Activated T-cell treated with anti-CD3 and anti-CD28 coated beads, Interleukin-2, amount 50 U/mL, for 72 hours (primary cell): Measurements from ENCODE around the gene SUGP2. TPM values are rescaled to one million over a fixed set of nuclear protein-coding genes. Genes with fewer than 3 reads are reported as not detected.

Experiments used
- ATAC-seq, 2 donors: fragments of 150-1000 bp; cut with Tn5 transposase; replicated peaks in 1 of 2; 2 replicates each; pipeline ENCODE4 v1.10.0; 2021; ENCODE audit warnings: moderate library complexity in 2 of 2, mild to moderate bottlenecking in 1 of 2
- DNase-seq, 2 donors: peaks; one replicate each; pipeline ENCODE4 v3.0.0; 2021 to 2022; ENCODE audit warnings: mixed read lengths in 1 of 2
- H3K27ac Mint-ChIP-seq: one replicate; pipeline ENCODE4 v1.8.0; 2022; ENCODE audit warnings: mild to moderate bottlenecking, moderate library complexity, mixed read lengths
- H3K27me3 Mint-ChIP-seq: one replicate; pipeline ENCODE4 v1.8.0; 2022; ENCODE audit warnings: low read depth, mixed read lengths
- H3K36me3 Mint-ChIP-seq, 2 donors: one replicate each; pipeline ENCODE4 v1.8.0; 2022; ENCODE audit warnings: mixed read lengths in 2 of 2, mild to moderate bottlenecking in 1 of 2; ENCODE audit not compliant: insufficient read depth in 2 of 2
- H3K4me1 Mint-ChIP-seq: one replicate; pipeline ENCODE4 v1.8.0; 2022; ENCODE audit warnings: low read depth, mixed read lengths
- H3K4me3 Mint-ChIP-seq, 2 donors: one replicate each; pipeline ENCODE4 v1.8.0; 2022; ENCODE audit warnings: mild to moderate bottlenecking in 2 of 2, mixed read lengths in 2 of 2, moderate library complexity in 2 of 2
- H3K9me3 Mint-ChIP-seq, 2 donors: one replicate each; pipeline ENCODE4 v1.8.0; 2022; ENCODE audit warnings: mixed read lengths in 2 of 2
- total RNA-seq, 2 donors: library from RNA; stranded (reverse); gene quantifications; one replicate each; pipeline ENCODE4 v1.2.3, GENCODE V29; 2022

SUGP2 gene
- total RNA-seq, 2 donors from 2014 or later, result 106 to 122 TPM

DNA sequence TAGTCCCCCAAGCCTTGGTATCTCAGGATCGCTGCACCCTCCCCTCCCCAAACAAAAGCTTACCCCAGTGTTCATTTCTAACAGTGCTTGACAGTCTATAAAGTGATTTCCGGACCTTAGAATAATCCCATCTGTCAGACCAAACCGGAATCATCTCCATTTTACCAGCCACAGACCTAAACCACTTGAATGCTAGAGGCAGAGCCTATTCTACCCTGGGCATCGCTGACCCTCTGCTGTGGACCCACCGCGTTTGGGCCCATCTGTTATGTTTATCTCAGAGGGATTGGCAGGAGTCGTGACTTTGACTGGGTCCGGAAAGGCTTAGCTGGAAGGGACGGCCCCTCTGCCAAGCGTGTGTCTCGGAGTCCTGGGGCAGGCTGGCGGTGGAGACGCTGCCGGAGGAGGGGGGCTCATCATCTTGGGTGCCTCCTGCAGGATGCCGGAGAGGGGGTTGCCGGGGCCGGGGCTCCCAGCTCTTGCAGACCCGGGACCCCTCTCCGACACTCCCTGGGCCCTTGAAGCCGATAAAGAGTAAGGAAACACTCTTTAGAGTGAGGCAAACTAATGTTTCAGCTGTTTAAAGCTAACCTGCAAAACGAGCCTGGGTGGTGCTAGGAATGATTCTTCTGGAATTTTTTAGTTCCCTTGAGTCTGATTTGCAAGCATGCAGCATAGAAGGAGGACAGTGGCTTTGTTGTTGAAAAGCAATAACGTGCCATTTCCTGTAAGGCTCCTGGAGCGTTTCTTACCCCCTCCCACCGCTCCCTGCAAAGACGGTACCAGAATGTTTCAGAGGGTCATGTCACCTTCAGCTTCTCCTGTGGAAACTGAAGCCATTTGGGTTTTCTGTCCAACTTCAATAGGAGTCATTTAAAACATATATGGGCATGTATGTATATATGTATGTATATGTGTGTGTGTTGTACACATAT lies 31.8 kb upstream of the SUGP2 start:
- peak overlapping the region; percentile 83 to 95 for H3K4me3 Mint-ChIP-seq
- no peak for ATAC-seq
- H3K36me3 Mint-ChIP-seq, result no peaks in the 10 kb centered on the region
- no peaks in the 10 kb centered on the region for H3K27me3 Mint-ChIP-seq
- no peaks in the 10 kb centered on the region for H3K9me3 Mint-ChIP-seq
- H3K27ac Mint-ChIP-seq, result peak overlapping the region; percentile 14
- H3K4me1 Mint-ChIP-seq, result peaks cover 39% of the 10 kb centered on the region
- peak; percentile 37 to 43 for DNase-seq

DNA sequence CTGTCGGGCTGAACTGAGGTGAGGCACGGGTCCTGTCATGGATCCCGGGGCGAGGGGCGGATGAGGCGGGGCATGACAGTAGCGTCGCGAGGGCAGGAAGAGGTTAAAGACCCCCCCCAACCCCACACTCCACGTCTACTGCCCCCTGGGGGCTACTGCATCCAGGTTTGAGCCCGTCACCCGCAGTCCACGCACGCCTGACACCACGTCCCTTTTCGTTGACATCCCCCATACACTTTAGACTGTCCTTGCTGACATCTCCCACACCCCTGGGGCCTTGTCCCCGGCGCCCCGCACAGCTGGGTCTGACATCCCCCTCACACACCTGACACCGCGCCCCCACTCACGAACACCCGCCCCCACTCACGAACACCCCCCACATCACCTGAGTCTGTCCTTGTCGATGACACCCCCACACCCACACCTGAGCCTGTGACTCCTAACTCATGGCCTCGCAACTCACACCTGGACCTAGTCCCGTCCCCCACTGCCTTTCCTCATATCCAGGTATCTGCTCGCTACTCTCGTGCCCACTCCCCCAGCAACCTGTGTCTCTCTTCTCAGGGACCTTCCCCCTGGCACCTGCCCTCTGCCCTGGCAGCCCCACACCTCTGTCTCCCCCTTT lies 30.9 kb upstream of the SUGP2 start:
- Mint-ChIP-seq H3K9me3 (no peaks in the 10 kb centered on the region), H3K4me1 (peaks cover 39% of the 10 kb centered on the region)
- peak in 1 of 2 donors; percentile 36 for ATAC-seq

DNA sequence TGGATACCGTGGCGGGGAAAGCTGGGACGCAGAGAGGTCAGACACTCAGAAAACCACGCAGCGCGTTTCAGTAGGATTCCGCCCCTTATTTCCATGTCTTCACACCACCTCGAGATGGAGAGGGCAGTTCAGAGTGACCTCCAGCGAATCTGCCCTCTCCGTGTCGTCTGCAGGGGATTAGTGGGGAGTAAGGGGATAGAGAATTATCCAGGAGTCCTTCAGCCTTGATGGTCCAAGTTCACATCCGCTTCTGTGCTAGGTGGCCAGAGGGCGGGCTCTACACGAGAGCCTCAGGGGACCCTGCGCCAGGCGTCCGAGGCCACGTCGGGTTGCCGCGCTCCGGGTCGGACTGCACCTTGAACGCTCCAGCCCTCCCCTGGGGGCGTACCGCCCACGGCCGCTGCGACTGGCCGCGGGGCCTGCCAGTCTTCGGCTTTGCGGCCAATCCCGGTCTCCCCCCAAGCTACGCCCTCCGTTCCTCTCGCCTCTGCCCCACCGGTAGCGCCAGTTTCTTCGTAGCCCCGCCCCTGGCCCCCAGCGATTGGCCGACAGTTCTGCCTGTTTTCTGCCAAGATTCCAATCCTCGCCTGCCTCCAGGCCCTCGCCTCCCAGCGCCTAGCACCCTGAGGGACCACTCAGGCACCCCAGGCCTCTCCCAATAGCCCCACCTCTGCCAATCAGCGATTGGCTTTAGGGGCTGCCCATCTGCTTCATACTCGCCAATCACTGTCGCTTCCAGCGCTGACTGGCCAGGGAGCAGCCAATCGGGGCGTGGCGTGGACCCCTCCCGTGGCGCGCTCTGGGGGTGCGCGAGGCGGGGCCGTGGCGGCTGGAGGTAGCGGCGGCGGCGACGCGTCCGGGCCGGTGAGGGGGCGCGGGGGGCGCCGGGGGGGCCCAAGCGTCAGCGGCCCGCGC lies 30.1 kb upstream of the SUGP2 start, which contains the start of gene SLC25A42:
Gene SLC25A42 (plus strand): TSS at position 812 of the 915 bp plus-strand sequence. CDS start 32,131 bp downstream, outside the sequence.
- Mint-ChIP-seq H3K27ac (peak within 1 kb of the TSS; percentile 40), H3K27me3 (no peaks in the 10 kb centered on the region), H3K36me3 (no peaks in the 10 kb centered on the region), H3K4me1 (peaks cover 39% of the 10 kb centered on the region), H3K4me3 (peak within 1 kb of the TSS; percentile 83 to 95), H3K9me3 (no peaks in the 10 kb centered on the region)
- ATAC-seq, result peak; percentile 95 to 96
- peak; percentile 99 for DNase-seq

More for the DNA sequence above, 30.9 kb upstream of the SUGP2 start:
- peak overlapping the region; percentile 83 to 95 for H3K4me3 Mint-ChIP-seq
- peak overlapping the region; percentile 14 for H3K27ac Mint-ChIP-seq
- DNase-seq, result peak in 1 of 2 donors; percentile 8
- no peaks in the 10 kb centered on the region for H3K27me3 Mint-ChIP-seq
- no peaks in the 10 kb centered on the region for H3K36me3 Mint-ChIP-seq

DNA sequence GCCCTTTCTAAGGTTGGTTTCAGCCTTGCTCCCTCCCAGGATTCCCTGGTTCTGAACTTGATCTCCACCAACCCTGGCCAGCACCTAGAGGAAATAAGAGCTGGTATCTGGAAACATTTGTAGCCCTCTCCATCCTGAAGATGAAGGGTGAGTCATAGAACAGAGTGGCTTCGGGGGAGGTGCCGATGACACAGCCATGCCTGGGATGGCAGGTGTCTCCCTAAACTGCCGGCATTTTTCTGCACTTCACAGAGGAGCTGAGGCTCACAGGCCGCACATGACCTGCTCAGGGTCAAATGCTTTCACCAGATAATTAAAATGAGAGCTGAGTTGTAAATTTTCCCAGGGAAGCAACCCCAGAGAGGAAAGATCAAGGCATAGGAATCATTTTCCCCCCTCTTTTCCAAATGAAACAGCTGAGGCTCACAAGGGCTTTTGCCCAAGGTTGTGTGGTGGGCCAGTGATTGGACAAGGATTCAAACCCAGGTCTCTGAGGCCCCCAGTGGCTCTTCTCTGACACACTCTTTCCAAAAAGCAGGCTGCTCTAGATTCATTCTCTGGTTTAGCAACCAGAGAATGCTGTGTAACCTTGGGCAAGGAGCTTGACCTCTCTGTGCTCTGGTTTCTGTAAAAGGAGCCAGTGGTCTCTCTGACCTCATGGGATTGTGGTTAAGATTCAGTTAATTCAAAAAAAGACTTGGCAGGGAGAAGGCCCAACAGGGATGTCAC lies 29.3 kb upstream of the SUGP2 start:
- DNase-seq, result peak; percentile 9 to 13
- Mint-ChIP-seq H3K27ac (no peak overlapping the region), H3K4me3 (peak overlapping the region; percentile 83 to 95), H3K9me3 (no peaks in the 10 kb centered on the region), H3K36me3 (peaks cover 0 to 1% of the 10 kb centered on the region in 2 donors), H3K27me3 (no peaks in the 10 kb centered on the region), H3K4me1 (peaks cover 39% of the 10 kb centered on the region)
- no peak for ATAC-seq

DNA sequence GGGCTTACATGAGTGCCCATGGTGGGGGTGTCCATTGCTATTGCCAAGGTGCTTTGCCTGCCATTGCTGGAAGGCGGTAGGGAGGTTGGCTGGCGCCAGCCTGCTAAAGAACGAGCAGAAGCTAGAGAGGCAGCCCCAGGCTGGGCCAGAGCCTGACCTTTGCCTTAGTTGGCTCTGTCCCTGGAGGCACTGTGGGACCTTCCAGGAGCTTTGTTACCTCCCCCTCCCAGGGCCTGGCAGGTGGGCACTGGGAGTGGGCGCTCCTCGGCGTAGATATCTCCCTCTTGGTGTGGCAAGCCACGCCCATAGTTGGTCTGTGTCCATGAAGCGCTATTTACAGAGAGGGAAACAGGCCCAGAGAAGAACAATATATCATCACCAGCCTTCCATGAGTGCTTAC lies 28.2 kb upstream of the SUGP2 start:
- no peaks in the 10 kb centered on the region for H3K27me3 Mint-ChIP-seq
- H3K4me1 Mint-ChIP-seq, result peaks cover 31% of the 10 kb centered on the region
- no peak overlapping the region for H3K27ac Mint-ChIP-seq
- DNase-seq (no peak), ATAC-seq (no peak)
- peaks cover 0 to 1% of the 10 kb centered on the region in 2 donors for H3K36me3 Mint-ChIP-seq
- H3K9me3 Mint-ChIP-seq, result no peaks in the 10 kb centered on the region
- H3K4me3 Mint-ChIP-seq, result no peak overlapping the region

DNA sequence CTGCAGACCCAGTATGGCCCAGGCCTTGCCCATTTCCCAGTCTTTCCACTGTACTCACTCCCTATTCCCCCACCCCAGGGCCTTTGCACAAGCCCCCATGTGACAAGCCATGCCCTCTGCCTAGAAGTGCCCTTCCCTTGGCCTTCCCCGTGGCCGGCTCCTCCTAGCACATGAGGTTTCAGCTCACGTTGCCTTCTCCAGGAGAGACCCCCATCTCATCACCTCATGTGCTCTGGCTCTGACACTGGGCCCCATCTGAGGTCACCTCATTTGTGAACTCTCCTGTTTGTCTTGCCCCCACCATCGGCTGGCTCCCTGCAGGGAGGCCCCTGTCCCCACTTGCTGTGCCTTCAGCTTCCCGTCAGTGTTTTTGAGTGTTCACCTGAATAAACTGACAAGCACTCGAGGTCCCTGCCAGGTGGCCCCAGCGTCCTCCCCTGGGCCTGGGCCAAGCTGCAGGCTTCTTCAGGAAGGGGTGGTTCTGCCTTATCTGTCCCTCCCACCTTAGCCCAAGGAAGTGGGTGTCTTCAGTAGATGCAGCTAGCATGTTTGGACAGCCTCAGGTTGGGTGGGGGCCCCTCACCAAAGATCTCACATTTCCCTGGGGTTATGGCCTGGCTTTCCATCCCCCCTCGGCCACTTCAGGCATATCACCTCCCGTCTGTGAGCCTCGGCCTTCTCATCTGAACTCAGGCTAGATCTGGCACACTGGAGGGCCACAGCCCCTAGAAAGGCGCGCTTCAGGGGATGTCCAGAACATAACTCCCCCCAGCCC lies 26.7 kb upstream of the SUGP2 start:
- Mint-ChIP-seq H3K9me3 (no peaks in the 10 kb centered on the region), H3K4me3 (no peak overlapping the region), H3K4me1 (peaks cover 23% of the 10 kb centered on the region), H3K27me3 (no peaks in the 10 kb centered on the region), H3K36me3 (peaks cover 1 to 4% of the 10 kb centered on the region in 2 donors), H3K27ac (no peak overlapping the region)
- no peak for DNase-seq
- no peak for ATAC-seq

DNA sequence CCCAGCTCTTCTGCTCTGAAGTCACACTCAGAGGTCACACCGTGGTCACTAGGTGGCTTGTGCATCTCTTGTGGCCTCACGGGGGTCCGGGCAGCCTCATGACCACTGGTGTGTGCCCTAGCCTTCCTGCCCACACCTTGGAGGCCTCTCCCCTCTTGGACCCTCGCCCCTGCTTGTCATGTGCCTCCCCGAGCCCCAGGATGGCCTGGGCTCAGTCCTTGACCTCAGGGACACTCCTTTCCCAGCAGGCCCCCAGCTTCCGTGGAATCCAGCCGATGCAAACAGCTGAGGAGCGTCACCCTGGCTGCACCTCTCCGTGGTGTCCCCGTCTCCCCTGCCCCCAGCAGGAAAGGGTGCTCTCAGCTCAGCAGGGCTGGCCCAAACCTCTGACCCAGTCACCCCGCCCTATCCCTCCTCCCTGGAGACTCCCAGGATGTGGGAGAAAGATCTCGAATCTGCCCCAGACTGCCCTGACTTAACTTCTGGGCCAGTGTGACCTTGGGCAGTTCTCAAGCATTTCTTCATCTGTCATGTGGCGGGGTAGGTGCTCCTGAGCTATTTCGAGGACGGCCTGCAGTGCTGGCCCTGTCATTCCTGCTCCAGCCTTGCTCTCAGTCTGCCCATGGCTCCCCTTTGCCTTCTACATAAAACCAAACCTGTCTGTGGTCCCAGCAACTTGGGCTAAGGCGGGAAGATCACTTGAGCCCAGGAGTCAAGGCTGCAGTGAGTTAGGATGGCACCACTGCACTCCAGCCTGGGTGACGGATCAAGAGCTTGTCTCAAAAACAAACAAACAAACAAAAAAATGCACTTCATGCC lies 25.9 kb upstream of the SUGP2 start:
- DNase-seq (no peak), ATAC-seq (no peak)
- Mint-ChIP-seq H3K4me1 (peaks cover 15% of the 10 kb centered on the region), H3K4me3 (no peak overlapping the region), H3K9me3 (no peaks in the 10 kb centered on the region), H3K27me3 (no peaks in the 10 kb centered on the region), H3K36me3 (peaks cover 1 to 4% of the 10 kb centered on the region in 2 donors), H3K27ac (no peak overlapping the region)

DNA sequence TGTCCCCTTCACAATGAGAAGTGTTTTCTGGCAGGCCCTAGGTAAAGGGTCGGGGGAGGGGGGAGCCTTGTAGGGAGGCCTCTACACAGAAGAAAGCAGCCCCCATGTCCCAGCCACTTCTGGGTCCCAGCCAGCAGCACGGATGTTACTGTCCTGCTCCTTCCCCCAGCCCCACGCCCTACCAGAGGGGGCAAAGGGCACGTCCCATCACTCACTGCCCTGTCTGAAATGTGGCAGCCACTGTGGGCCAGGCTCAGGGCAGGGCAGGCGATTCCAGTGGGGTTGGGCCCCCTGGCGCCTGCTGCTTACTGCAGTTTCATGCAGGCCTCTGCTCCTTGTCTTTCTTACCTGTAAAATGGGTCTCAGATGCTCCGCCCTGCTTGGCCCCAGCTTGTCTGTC lies 24.4 kb upstream of the SUGP2 start:
- ATAC-seq, result no peak
- Mint-ChIP-seq H3K9me3 (no peaks in the 10 kb centered on the region), H3K4me3 (no peak overlapping the region), H3K27ac (no peak overlapping the region), H3K4me1 (peaks cover 8% of the 10 kb centered on the region), H3K27me3 (no peaks in the 10 kb centered on the region), H3K36me3 (peaks cover 1 to 4% of the 10 kb centered on the region in 2 donors)
- DNase-seq, result no peak

DNA sequence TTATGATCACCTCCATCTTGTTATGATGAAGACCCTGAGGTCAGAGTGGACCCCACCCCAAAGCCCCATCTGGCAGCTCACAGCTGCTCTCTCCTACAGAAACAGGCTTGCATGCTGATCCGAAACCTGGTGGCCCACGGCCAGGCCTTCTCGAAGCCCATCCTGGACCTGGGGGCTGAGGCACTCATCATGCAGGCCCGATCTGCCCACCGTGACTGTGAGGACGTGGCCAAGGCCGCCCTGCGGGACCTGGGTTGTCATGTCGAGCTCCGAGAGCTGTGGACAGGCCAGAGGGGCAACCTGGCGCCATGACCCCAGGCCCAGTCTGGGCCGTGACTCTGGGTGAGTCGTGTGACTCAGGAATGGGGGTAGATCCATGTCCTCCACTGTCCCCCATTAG lies 24.0 kb upstream of the SUGP2 start:
- Mint-ChIP-seq H3K27me3 (no peaks in the 10 kb centered on the region), H3K4me3 (no peak overlapping the region), H3K9me3 (no peaks in the 10 kb centered on the region), H3K4me1 (peaks cover 4% of the 10 kb centered on the region), H3K36me3 (peaks cover 1 to 4% of the 10 kb centered on the region in 2 donors), H3K27ac (no peak overlapping the region)
- ATAC-seq (no peak), DNase-seq (no peak)

DNA sequence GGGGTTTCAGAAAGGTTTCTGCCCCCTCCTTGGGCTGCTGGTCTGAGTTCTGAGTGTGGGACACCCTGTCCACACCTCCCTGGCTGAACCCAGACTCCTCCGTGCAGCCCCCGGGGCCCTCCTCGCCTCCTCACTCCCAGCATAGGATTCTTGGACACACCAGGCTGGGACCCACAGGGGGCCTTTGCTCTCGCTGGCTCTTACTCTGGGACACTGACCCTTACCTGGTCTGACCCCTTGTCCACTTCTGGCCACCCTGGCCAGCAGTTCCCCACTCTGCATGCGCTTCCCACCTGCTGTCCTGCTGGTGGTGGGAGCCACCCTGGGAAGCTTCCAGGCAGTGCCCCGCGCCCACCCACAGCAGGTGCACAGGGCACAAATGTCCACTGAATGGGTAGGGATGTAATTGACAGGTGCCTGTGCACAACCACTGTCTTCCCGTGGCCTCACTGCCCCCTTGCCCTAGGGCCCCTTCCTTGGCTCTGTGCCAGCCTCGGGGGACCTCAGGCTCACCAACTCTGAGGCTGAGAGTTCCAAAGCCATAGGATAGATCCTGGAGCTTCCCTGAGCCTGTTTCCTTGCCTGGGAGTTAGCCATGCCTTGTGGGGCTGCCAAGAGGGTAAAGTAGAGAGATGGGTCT lies 23.4 kb upstream of the SUGP2 start:
- H3K4me3 Mint-ChIP-seq, result no peak overlapping the region
- peaks cover 1 to 4% of the 10 kb centered on the region in 2 donors for H3K36me3 Mint-ChIP-seq
- H3K4me1 Mint-ChIP-seq, result no peaks in the 10 kb centered on the region
- H3K9me3 Mint-ChIP-seq, result no peaks in the 10 kb centered on the region
- DNase-seq, result no peak
- no peaks in the 10 kb centered on the region for H3K27me3 Mint-ChIP-seq
- no peak overlapping the region for H3K27ac Mint-ChIP-seq
- ATAC-seq, result no peak

DNA sequence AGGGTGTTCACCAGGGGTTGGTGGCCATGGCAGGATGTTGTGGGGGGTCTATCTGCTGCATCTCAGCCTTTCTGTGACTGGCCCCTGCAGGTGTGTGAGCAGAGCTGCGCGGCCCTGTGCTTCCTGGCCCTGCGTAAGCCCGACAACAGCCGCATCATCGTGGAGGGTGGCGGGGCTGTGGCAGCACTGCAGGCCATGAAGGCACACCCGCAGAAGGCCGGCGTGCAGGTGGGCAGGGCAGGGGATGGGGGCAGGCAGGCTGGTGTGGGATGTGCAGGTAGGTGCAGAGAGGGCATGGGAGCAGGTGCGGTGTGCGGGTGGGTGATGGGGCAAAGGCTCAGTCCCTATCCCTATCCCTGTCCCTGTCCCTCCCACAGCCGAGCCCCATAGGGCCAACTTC lies 22.4 kb upstream of the SUGP2 start:
- Mint-ChIP-seq H3K4me1 (no peaks in the 10 kb centered on the region), H3K4me3 (no peak overlapping the region), H3K27me3 (no peaks in the 10 kb centered on the region), H3K27ac (no peak overlapping the region), H3K9me3 (no peaks in the 10 kb centered on the region), H3K36me3 (peaks cover 1 to 4% of the 10 kb centered on the region in 2 donors)
- ATAC-seq, result no peak
- no peak for DNase-seq
